Measurements from ENCODE around the gene TYW1. TPM values are rescaled to one million over a fixed set of nuclear protein-coding genes. Genes with fewer than 3 reads are reported as not detected.

TYW1 gene
- total and polyA plus RNA-seq, 2 of the 8 experiments (the other 6 are each of a cell fraction or from before 2014, with no cell fraction given) = 8.8 to 16.2 TPM

GRCh38 chr7:67018940-67019339, 22.3 kb downstream of the TYW1 start:
- Histone ChIP-seq H3K9ac (replicated peaks in 1 of 4; ENCODE audit: extremely low read depth in 1 of 4, low read depth in 3 of 4, low read length in 3 of 4) (no peak overlapping the region), H2BK12ac (ENCODE audit: low read depth, low read length) (no peak overlapping the region), H3K79me1 (ENCODE audit: low read depth, low read length) (peaks cover 2% of the 10 kb centered on the region; the same call in 1 of the 2 replicates), H3K23ac (ENCODE audit: insufficient read length) (no peak overlapping the region), H3K4me2 (ENCODE audit: insufficient read depth in 1 of 2, low read depth in 2 of 2, low read length in 2 of 2) (no peak overlapping the region), H3K14ac (ENCODE audit: insufficient read length) (no peak overlapping the region), H3K4me1 (replicated peaks in 1 of 4; ENCODE audit: control insufficient read depth in 3 of 4, insufficient read depth in 4 of 4, low read length in 3 of 4) (no peaks in the 10 kb centered on the region), H3K36me3 (ENCODE audit: control insufficient read depth in 2 of 4, insufficient read depth in 4 of 4, low read length in 3 of 4) (peaks cover 7 to 34% (median 15%) of the 10 kb centered on the region in 4 experiments; a peak in 6 of 8 replicates), H2BK15ac (ENCODE audit: low read length) (no peak overlapping the region), H2BK5ac (ENCODE audit: low read depth, low read length) (no peak overlapping the region), H4K8ac (ENCODE audit: extremely low read depth, insufficient read depth, low read length) (no peak overlapping the region), H2BK120ac (replicated peaks; ENCODE audit: low read depth, low read length) (no peak overlapping the region), H2AFZ (ENCODE audit: low read length) (no peak overlapping the region), H4K91ac (replicated peaks; ENCODE audit: insufficient read length, low read length) (no peak overlapping the region), H3K79me2 (ENCODE audit: control insufficient read depth in 1 of 2, insufficient read depth in 2 of 2, low read length in 2 of 2) (no peaks in the 10 kb centered on the region), H3K23me2 (ENCODE audit: low read depth, low read length) (no peaks in the 10 kb centered on the region), H3K27ac (ENCODE audit: low read depth, low read length) (no peak overlapping the region), H2BK20ac (ENCODE audit: low read length) (no peak overlapping the region), H3K18ac (ENCODE audit: extremely low read depth, low read length) (no peak overlapping the region), H3K9me3 (ENCODE audit: insufficient read depth in 2 of 2, low read depth in 1 of 2, low read length in 1 of 2) (no peaks in the 10 kb centered on the region), H3K56ac (replicated peaks; ENCODE audit: insufficient read length, low read depth, low read length) (no peak overlapping the region), H4K20me1 (replicated peaks in 1 of 2; ENCODE audit: control insufficient read depth in 1 of 2, insufficient read depth in 2 of 2, low read length in 2 of 2) (peaks cover 0 to 2% of the 10 kb centered on the region in 2 experiments), H2AK5ac (ENCODE audit: low read depth, low read length) (no peak overlapping the region), H4K5ac (ENCODE audit: insufficient read length, low read depth, low read length) (no peak overlapping the region), H3K4ac (replicated peaks; ENCODE audit: insufficient read length, low read depth, low read length) (no peak overlapping the region), H3K27me3 (replicated peaks in 1 of 4; ENCODE audit: control insufficient read depth in 3 of 4, extremely low read depth in 1 of 4, insufficient read depth in 3 of 4, low read length in 3 of 4) (no peaks in the 10 kb centered on the region), H3K4me3 (ENCODE audit: extremely low read depth in 1 of 4, insufficient read depth in 2 of 4, low read depth in 3 of 4, low read length in 4 of 4) (no peak overlapping the region)
- DNase-seq (ENCODE audit: low read depth in 1 of 2, low spot score in 2 of 2) (no peak), FAIRE-seq (no peak)
- ChIA-PET CTCF (ENCODE audit: partially characterized antibody) (no interaction called here), POLR2A (ENCODE audit: partially characterized antibody) (interaction anchor here (0.9 kb wide), 1 partner anchor 12 kb away, joined by 3 read pairs; no protein-coding TSS in a partner anchor)
- WGBS, 2 experiments (ENCODE audit: extremely low coverage in 1 of 2, insufficient coverage in 1 of 2, insufficient read length in 1 of 2, insufficient replicate concordance in 2 of 2, low coverage in 1 of 2, low lambda C conversion rate in 2 of 2, missing lambda C conversion rate in 1 of 2) = 76% methylated on average over 7 of the region's 7 CpGs; no CpG with 5 or more reads in 1 of the 2 experiments
- TF ChIP-seq EGR1 (IDR thresholded peaks at IDR 0.05; ENCODE audit: borderline replicate concordance, low read depth, low read length) (no peak), KDM1A (IDR thresholded peaks at IDR 0.05; ENCODE audit: borderline replicate concordance, low read length) (no peak), TAF1 (IDR thresholded peaks at IDR 0.05; ENCODE audit: low read depth, low read length) (no peak), ATF2 (IDR thresholded peaks at IDR 0.05; ENCODE audit: low read length) (no peak)

Data from H1 (cell line).